Panc1 (cell line): Measurements from ENCODE around the gene SYNM. TPM values are rescaled to one million over a fixed set of nuclear protein-coding genes. Genes with fewer than 3 reads are reported as not detected.
A peak's percentile ranks its signal among the peaks of the same experiment; 100 is the strongest.

ENCODE experiments used
- ATAC-seq: fragments of 200-7000 bp; cut with Tn5 transposase; 2 replicates; pipeline ENCODE4 v1.9.1; 2020; ENCODE audit warnings: mild to moderate bottlenecking, moderate library complexity
- BruUV-seq: library from RNA; stranded (reverse); fragments of 400-500 nt; replicated peaks from 2 replicates; lab custom pipeline; 2021; lab: Mats Ljungman, UMichigan
- CTCF ChIA-PET: fragments of 300-600 bp; sonication (Branson Sonifier 250); formaldehyde crosslinking; loops from one replicate; lab custom pipeline; 2022; ENCODE audit warnings: antibody characterized with exemption; lab: Charles Lee
- POLR2A ChIA-PET: fragments of 300-600 bp; sonication (Branson Sonifier 250); formaldehyde crosslinking; loops from one replicate; lab custom pipeline; 2022; ENCODE audit warnings: antibody characterized with exemption; lab: Charles Lee
- DNase-seq: peaks from one replicate; pipeline ENCODE4 v3.0.0-alpha.2; 2010; ENCODE audit warnings: low read depth, low spot score
- H3K27ac ChIP-seq: 2 replicates; pipeline ENCODE4 v1.5.1; 2011; ENCODE audit warnings: mild to moderate bottlenecking, low read length, inconsistent platforms
- H3K27me3 ChIP-seq: fragments of 200-500 bp; sonication (Bioruptor generic); 2 replicates; pipeline ENCODE4 v1.6.0; 2014; ENCODE audit warnings: low read length, inconsistent platforms; ENCODE audit not compliant: control insufficient read depth, insufficient read depth
- H3K36me3 ChIP-seq: fragments of 200-500 bp; sonication (Bioruptor generic); 2 replicates; pipeline ENCODE4 v1.5.1; 2014; ENCODE audit warnings: inconsistent platforms, mild to moderate bottlenecking, low read length, moderate library complexity; ENCODE audit not compliant: control insufficient read depth, insufficient read depth
- H3K4me1 ChIP-seq: 2 replicates; pipeline ENCODE4 v1.5.1; 2011; ENCODE audit warnings: inconsistent platforms, mild to moderate bottlenecking, low read length, moderate library complexity; ENCODE audit not compliant: control insufficient read depth, insufficient read depth
- H3K4me3 ChIP-seq, 2 experiments: 2 replicates each; pipeline ENCODE4 v1.5.1; 2011 to 2012; ENCODE audit warnings: low read depth in 2 of 2, low read length in 2 of 2, mild to moderate bottlenecking in 2 of 2, inconsistent platforms in 1 of 2, moderate library complexity in 1 of 2
- H3K9me3 ChIP-seq: fragments of 200-500 bp; sonication (Bioruptor generic); 2 replicates; pipeline ENCODE4 v1.5.1; 2014; ENCODE audit warnings: low read depth, mild to moderate bottlenecking, inconsistent platforms, low read length, moderate library complexity; ENCODE audit not compliant: control insufficient read depth, insufficient read depth
- POLR2AphosphoS5 ChIP-seq: IDR thresholded peaks from 2 replicates; pipeline ENCODE4 v1.6.1; 2012; ENCODE audit warnings: mild to moderate bottlenecking, low read depth, low read length, moderate library complexity
- REST ChIP-seq, 2 experiments: IDR thresholded peaks; 2 replicates each; pipeline ENCODE4 v1.6.1; 2011 to 2012; ENCODE audit warnings: low read depth in 2 of 2, control low read depth in 1 of 2, low read length in 1 of 2, mild to moderate bottlenecking in 1 of 2, moderate library complexity in 1 of 2; ENCODE audit not compliant: insufficient read depth in 1 of 2
- SIN3A ChIP-seq: IDR thresholded peaks from 2 replicates; pipeline ENCODE4 v1.6.1; 2012; ENCODE audit warnings: low read depth, mild to moderate bottlenecking, low read length, moderate library complexity, borderline replicate concordance; ENCODE audit not compliant: insufficient read depth
- TCF7L2 ChIP-seq: IDR thresholded peaks from 2 replicates; pipeline ENCODE4 v1.6.1; 2011; ENCODE audit warnings: mild to moderate bottlenecking, low read depth, low read length, inconsistent platforms
- in situ Hi-C: cut with HindIII; loops from 2 replicates; pipeline ENCODE4 v1.10.0; 2016; ENCODE audit warnings: low sequenced_read_pairs, low pct_unique_long_range_greater_than_20kb
- intact Hi-C: fragments of 100-400 bp; cut with micrococcal nuclease; formaldehyde crosslinking; loops from one replicate; pipeline ENCODE4 v1.10.0; 2022; ENCODE audit not compliant: unreplicated experiment
- total RNA-seq: library from RNA; stranded (reverse); gene quantifications from one replicate; pipeline ENCODE4 v1.2.1, GENCODE V29; 2021; ENCODE audit not compliant: unreplicated experiment
- TF ChIP-seq, protein P1 (sequence below): fragments of 450-650 bp; IDR thresholded peaks from 2 replicates; pipeline ENCODE4 v1.5.1; 2017; ENCODE audit warnings: mild to moderate bottlenecking

SYNM gene
- total RNA-seq, 1 experiment from 2014 or later = 38.9 TPM

GRCh38 chr15:99151156-99151555 lies 46.3 kb downstream of the SYNM start:
- ATAC-seq = no peak
- H3K4me3 ChIP-seq = no peak overlapping the region
- H3K4me1 ChIP-seq = no peaks in the 10 kb centered on the region
- intact Hi-C loops = no loop called here
- H3K27ac ChIP-seq = no peak overlapping the region
- no TSS peak for BruUV-seq
- TF ChIP-seq SIN3A (no peak), REST (IDR thresholded peaks at IDR 0.05; ENCODE audit: insufficient read depth in 1 of 2, low read depth in 2 of 2, low read length in 1 of 2) (no peak), TCF7L2 (no peak), POLR2AphosphoS5 (no peak)
- TF ChIP-seq, protein P1, sequence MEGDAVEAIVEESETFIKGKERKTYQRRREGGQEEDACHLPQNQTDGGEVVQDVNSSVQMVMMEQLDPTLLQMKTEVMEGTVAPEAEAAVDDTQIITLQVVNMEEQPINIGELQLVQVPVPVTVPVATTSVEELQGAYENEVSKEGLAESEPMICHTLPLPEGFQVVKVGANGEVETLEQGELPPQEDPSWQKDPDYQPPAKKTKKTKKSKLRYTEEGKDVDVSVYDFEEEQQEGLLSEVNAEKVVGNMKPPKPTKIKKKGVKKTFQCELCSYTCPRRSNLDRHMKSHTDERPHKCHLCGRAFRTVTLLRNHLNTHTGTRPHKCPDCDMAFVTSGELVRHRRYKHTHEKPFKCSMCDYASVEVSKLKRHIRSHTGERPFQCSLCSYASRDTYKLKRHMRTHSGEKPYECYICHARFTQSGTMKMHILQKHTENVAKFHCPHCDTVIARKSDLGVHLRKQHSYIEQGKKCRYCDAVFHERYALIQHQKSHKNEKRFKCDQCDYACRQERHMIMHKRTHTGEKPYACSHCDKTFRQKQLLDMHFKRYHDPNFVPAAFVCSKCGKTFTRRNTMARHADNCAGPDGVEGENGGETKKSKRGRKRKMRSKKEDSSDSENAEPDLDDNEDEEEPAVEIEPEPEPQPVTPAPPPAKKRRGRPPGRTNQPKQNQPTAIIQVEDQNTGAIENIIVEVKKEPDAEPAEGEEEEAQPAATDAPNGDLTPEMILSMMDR = no peak
- in situ Hi-C loops = no loop called here
- DNase-seq = no peak
- H3K27me3 ChIP-seq = no peaks in the 10 kb centered on the region
- ChIA-PET POLR2A (no interaction called here), CTCF (no interaction called here)
- H3K9me3 ChIP-seq = no peaks in the 10 kb centered on the region
- H3K36me3 ChIP-seq = no peaks in the 10 kb centered on the region; the same call in 1 of the 2 replicates

- no peaks in the 10 kb centered on the region; the same call in 1 of the 2 replicates for H3K36me3 ChIP-seq
- TF ChIP-seq TCF7L2 = no peak
- TF ChIP-seq REST (IDR thresholded peaks at IDR 0.05; ENCODE audit: insufficient read depth in 1 of 2, low read depth in 2 of 2, low read length in 1 of 2) = no peak
- no peak for ATAC-seq
- no peaks in the 10 kb centered on the region for H3K9me3 ChIP-seq
- in situ Hi-C loops (no loop called here), intact Hi-C loops (no loop called here)
- CTCF ChIA-PET = no interaction called here
- no peak overlapping the region for H3K4me3 ChIP-seq
- BruUV-seq = TSS peak; percentile 38
- no peak overlapping the region for H3K27ac ChIP-seq
- H3K27me3 ChIP-seq = no peaks in the 10 kb centered on the region
- H3K4me1 ChIP-seq = no peaks in the 10 kb centered on the region
- DNase-seq = no peak
- POLR2A ChIA-PET = no interaction called here
Observed at GRCh38 chr15:99153026-99153535, 48.2 kb downstream of the SYNM start.
